ENCODE results near the gene MYOZ1.

The MYOZ1 gene

DNA sequence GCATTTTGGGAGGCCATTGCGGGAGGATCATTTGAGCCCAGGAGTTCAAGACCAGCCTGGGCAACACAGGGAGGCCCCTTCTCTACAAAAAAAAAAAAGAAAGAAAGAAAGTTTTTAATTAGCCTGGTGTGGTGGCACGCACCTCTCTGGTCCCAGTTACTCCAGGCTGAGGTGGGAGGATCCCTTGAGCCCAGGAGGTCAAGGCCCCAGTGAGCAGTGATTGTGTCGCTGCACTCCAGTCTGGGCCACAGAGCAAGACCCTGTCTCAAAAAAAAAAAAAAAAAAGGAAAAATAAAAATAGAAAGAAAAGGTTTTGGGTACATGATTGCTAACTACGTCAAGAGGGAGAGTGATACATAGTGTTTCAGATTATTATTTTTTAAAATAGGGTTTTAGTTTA, 48.2 kb downstream of the MYOZ1 start:
- no peak for DNase-seq

DNA sequence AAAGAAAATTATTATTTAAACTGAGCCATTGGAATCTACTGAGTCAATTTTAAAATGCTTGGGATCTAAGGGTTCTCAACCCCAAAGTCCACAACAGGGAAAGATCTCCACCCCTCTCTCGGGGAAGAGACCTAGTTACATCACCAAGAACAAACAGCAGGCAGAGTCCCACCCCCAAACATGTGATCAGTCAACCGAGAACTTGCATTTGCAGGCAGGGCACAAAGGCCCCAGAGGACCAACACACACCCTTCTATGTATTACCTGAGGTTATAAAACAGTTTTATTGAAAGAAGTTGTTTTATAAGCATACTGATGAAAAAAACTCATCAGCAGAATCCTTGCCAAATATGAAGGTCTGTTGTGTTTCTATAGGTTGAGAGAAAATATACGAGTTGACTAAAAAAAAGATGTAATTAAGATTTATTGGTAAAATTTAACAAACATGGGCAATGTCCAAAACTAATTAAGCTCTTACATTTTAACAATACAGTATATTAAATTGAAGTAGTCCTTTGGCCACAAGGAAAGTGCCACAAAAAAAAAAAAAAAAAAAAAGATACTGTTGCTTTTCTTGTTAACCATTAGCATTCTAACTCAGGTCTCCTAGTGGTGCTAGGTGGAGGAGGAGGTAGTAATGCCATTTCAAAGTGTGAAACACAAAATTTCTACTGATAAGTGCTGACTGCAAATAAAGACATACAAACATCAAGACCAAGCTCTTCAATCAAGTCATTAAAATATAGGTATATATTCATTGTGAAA, 49.2 kb downstream of the MYOZ1 start:
- no peak for DNase-seq

DNA sequence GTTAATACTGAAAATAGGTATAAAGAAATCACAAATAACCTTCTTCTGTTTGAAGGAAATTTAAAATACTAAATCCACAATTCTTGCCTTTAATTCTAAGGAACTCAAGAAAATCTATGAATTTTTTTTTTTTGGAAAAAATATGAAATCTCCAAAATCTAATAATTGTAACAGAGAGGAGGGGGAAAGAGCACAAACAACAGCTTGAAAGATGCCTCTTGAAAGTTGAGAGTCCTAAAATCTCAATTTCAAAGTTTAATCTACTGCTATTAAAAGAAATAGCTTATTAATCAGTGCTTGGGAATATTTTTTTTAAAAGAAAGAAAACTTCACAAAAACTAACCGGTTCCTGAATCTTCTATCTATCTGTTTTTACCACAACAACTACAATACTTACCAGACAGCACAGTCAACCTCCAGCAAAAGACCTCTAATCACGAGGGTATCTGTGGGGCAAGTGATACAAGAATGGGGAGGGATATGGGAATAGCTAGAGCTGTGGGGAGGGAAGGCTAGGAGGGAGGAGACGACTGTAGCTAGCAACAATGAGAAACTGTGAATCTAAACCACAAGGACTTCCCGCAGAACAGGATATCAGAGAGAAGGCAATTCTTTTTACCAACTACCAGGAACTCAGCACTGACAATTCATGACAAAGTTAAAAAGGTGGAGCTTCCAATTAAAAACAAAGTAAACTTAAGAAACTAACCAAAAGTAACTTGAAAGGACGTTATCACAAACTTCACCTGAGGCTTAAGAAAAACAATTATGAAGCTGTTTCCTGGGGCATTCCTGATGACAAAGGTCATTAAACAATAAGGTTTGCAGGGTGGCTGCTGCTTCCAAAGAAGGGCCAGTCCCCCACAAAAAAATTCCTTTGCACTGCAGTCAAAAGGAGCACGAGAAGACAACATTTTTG, 50.1 kb downstream of the MYOZ1 start, which contains the start of gene USP54:
Gene USP54 (minus strand): TSS at position 462 of the 919 bp plus-strand sequence. CDS start 15,684 bp downstream, outside the sequence.
- DNase-seq = no peak

DNA sequence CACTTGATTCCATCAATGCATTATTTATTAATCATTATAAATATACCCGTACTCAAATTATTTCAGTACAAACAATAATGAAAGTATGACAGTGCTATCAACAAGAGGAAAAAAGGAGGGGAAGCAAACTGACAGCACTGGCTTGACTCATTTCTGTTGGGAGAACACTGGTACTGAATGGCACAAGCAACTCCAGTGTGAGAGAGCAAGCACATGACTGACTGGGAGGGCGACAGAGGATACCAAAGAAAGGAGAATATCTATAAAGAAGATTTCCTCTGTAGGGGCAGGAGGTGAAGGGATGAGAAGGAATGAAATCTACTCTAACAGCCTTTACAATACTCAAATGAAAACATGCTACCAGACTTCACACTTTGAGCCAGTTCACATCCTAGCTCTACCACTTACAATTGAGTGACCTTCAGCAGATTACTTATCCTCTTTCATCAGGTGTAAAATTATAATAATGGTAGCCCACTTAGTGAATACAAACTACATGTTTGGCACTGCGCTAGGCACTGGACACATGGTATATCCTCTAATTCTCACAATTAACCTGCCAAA, 51.6 kb downstream of the MYOZ1 start:
- DNase-seq = no peak

GRCh38 chr10:73588656-73589055, 52.6 kb downstream of the MYOZ1 start:
- no peak for DNase-seq

DNA sequence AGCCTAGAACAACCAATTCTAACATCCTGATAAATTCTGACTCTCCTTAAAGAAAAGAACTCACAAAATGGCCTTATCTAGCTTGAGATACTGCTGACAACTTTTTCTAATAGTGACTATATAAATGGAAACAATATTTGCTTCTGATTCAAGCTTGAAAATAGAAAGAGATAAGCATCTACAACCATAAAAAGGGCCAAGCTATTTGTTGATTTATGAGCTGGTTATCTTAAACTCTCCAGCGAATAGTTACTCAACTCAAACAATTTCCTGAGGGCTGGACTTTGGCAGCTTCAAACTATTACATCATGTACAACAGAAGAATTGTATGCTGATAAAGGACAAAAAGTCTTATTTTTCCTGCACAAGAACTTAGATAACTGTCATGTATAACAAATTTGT, 54.7 kb downstream of the MYOZ1 start:
- DNase-seq = no peak

DNA sequence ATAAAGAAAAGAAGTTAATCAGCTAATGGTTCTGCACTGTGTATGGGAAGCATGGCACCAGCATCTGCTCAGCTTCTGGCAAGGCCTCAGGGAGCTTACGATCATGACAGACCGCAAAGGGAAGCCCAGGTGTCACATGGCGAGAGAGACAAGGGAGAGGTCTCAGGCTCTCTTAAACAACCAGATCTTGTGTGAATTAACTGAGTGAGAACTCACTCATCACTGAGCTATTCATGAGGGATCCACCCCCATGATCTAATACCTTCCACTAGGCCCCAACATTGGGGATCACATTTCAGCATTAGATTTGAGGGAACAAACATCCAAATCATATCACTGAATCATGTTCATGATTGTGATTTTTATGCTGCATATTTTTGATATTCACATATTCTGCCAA, 55.9 kb downstream of the MYOZ1 start:
- no peak for DNase-seq

DNA sequence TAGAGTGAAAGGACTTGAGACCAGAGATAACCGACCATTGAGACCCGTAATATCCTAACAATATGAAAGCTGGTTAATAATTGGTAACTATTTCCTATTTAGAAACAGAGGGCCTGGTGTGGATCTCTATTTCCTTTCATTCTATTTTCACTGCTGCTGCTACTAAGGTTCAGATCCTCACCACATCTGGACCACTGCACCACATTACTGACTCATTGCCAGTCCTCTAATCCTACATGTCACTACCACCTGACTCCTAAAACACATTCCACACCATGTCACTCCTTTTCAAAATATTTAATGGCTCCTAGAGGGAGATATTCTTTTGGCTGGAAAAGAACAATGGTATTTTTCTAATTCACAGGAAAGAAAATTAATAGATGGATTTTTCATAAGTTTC, 56.5 kb downstream of the MYOZ1 start:
- no peak for DNase-seq

- DNase-seq = no peak
Measured at GRCh38 chr10:73581918-73582317, 59.4 kb downstream of the MYOZ1 start.
